Renal cortical epithelial cell (primary cell): Measurements from ENCODE around the gene M6PR. TPM values are rescaled to one million over a fixed set of nuclear protein-coding genes. Genes with fewer than 3 reads are reported as not detected.

ENCODE experiments used
- DNase-seq: peaks from one replicate; pipeline ENCODE4 v3.0.0-alpha.2; 2011; ENCODE audit warnings: low read depth
- total RNA-seq: library from RNA; depleted of rRNA; stranded (reverse); fragments of >200 nt; gene quantifications from 2 replicates; pipeline ENCODE4 v1.2.3, GENCODE V29; 2014

Gene M6PR
- 212 and 223 TPM in 2 replicates for total RNA-seq

DNA sequence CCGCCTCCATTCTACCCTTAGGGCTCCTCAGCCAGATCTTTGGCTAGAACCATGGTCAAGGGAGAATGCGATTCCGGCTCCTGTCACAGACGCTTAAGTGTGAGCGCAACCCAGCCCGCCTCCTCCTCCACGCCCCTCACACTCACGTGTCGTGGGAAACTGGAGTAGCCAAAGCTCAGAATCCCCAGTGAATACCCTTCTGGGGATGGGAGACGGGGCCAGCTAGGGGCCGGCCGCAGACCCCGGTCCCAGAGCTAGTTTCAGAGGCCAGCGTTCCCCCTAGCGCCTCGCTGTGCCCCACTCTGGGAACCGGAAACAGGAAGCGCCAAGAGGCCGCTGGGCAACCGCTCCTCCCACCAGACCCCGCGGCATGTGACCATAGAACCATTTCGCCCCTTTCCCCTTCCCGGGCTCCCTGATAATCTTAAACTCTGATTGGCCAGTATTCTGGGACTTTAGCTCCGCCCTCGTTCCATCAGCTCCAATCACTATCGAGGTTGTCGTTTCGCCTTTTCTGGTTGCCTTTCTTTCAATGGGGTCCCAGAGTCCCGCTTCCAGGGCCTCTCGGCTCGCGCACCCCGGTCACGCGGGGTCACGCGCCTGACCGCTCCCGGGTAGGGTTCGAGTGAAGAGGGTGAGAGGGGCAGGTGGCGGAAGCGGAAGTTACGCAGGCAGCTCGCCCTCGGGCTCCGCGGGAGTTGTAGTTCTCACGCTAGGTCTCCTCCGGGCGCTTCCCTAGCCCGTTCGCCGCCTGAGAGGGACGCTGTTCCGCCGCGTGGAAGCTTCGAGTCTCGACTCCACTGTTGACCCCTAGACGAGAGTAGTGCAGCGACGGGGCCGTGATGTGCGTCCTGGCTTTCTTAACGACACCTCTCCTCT, at the start of gene M6PR:
TSS of gene M6PR (minus strand) at position 304 of the 879 bp plus-strand sequence. CDS start 3,241 bp downstream, outside the sequence.
- DNase-seq = peak; percentile 89

DNA sequence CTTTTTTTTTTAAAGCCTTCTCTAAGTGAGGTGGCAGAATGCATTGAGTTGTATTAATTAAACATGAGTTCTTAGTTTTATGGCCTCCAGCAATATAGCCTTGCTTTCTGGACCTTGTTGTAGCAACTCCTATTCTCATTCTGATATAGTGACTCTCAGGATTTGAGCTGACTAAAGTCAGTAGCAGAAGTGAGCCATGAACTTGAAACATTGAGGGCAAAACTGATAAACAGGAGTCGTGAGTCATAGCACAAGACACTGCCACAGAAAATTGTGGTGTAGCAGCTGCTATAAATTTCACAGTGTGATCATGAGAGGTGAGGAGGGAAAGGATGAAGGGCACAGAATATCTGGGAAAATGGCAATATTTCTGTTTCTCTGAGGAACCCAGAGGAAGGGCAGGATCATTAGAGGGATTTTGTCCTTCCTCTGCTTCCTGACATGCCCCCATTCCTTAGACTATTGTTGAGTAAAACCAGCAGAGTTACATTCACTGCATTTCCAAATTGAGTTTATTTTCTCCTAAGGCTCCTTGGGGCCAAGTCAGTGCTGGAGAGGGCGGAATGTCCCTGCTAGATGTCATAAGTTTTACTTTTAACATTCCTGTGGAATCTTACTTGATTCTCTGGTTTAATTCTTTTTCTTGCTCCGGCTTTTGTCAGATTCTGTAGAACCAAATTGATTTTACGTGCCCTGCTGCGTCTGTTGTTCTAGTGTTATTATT, 47.4 kb upstream of the M6PR start:
- peak; percentile 71 for DNase-seq

DNA sequence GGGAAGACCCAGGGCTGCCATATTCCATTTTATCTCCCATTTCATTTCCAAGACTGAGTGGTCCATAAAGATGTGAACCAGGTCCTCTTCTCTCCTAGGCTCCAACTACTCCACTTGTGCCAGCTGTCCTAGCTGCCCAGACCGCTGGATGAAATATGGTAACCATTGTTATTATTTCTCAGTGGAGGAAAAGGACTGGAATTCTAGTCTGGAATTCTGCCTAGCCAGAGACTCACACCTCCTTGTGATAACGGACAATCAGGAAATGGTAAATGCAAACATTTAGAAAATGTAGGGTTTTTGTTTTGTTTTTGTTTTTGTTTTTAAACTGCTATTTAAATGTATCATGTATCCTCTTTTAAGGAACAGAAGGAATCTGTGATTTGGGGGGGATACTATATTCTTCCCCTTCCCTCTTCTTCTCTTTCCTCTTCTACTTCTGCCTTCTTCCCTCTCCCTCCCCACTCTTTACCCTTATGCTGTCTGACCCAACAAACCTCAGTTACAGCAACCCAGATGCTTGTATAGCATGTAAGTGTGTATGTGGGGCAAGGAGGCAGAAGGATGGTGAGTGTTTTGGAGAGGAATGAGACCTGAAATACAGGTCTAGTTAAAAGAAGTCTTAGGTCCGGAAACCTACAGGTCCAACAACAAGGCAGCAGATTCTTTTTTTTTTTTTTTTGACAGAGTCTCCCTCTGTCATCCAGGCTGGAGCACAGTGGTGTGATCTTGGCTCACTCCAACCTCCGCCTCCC, 45.8 kb upstream of the M6PR start:
- DNase-seq = no peak

DNA sequence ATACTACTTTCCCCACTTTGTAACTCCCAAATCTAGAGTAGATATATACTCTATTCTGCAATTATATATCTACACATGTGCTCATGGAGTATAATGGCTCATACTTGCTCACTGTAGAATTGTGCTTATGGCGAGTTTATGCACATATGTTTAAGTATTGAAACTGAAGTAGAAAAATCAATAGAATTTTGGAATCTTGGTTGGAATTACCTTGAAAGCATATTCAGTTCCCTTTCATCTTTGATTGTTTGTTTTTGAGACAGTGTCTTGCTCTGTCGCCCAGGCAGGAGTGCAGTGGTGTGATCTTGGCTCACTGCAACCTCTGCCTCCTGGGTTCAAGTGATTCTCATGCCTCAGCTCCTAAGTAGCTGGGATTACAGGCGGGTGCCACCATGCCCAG, 44.4 kb upstream of the M6PR start:
- DNase-seq = no peak

DNA sequence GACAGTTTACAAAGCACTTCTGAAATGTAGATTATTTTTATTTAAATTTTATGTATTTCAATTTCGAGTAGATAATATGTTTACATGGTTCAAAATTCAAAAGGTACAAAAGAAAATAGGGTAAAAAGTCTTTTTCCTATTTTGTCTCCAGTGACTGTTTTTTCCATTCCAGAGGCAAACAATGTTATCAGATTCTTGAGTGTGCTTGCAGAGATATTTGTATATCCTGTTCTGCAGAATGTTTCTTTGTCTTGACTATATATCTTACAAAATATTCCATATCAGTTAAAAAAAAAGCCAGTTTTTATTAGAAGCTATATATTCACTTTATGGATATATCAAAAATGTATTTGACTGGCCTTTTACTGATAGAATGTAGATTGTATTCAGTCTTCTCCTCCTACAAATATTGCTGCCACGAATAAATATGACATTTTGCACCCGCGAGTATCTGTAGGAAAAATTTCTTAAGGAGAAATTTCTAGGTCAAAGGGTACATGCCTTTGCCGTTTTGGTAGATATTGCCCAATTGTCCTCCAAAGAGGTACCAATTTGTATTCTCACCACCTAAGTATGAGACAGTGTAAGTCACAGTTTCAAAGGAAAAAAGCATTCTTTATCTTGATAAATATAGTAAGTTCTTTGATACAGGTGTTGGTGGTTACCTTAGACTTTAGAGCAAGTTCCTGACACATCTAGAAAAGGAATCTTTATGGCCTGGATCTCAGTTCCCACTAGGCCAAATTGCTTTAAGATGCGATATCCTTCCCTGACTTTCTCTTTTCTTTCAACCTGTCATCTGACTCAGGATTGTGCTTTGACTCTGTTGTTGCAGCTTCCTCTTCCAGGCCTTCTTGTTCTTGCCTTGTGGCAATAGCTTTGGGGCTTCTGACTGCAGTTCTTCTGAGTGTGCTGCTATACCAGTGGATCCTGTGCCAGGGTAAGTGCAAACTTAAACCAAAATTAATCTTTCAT, 42.2 kb upstream of the M6PR start:
- no peak for DNase-seq

DNA sequence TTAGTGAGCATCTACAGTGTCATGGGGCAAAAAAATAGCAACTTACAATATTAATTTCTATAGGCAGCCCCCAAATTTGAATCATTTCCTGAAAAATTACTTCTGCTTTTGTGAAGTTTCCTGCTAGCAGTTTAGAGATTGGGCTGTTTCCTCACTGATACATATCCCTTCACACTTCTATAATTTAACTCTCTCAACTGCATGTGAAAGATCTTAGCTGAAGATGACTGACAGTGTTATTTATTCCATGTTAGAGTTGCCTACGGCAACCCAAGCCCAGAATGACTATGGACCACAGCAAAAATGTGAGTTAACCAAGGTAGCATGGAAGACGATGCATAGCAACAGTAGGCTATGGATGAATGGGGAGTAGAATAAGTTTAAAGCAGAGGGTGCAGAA, 40.0 kb upstream of the M6PR start, which contains the start of gene KLRG1:
TSS of gene KLRG1 (plus strand) at position 134 of the 400 bp plus-strand sequence. CDS start at position 224, 90 bp downstream.
- DNase-seq = no peak

DNA sequence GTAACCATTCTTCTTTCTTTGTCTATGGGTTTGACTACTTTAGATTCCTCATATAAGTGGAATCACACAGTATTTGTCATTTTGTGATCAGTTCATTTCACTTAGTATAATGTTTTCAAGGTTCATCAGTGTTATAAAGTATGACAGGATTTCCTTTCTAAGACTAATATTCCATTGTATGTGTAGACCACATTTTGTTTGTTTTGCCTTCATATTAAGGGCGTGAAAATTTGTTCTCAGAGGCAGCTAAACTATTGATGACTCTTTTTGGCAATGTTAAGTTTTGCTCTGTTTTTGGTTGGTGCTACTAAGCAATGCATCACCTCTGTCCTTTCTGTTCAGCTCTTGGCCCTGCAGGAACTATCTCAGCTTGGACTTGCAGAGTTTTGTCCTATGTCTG, 38.2 kb upstream of the M6PR start:
- no peak for DNase-seq

DNA sequence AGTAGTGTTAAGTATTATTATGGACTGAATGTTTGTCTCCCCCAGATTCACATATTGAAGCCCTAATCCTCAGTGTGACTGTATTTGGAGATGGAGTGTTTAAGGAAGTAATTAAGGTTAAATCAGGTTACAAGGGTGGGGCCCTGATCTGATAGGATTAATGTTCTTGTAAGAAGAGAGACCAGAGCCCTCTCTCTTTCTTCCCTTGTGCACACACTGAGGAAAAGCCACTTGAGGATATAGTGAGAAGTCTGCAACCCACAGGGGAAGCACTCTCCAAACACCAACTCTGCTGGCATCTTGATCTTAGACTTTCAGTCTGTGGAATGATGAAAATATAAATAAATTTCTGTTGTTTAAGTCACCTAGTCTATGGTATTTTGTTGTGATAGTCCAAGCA, 37.7 kb upstream of the M6PR start:
- no peak for DNase-seq

DNA sequence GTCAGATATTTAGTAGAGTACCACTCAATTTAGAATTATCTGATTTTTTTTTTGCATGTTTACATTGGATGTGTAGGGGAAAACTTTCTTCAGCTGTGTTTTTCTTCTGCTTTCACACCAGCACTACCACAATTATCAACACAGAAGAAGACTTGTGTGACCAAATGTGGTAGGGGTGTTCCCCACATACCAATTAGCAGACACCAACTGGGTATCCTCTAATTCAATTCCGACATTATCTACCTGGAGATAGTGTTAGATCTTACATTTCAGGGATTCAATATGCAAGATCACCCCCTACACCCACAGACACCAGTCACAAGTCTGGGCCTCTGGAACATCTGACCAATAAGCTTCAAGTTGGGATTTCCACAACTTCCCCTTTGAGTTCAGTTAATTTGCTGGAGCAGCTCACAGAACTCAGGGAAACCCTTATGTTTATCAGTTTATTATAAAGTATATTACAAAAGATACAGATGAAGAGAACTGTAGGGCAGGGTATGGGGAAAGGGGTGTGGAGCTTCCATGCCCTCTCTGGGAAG, 35.8 kb upstream of the M6PR start:
- no peak for DNase-seq

DNA sequence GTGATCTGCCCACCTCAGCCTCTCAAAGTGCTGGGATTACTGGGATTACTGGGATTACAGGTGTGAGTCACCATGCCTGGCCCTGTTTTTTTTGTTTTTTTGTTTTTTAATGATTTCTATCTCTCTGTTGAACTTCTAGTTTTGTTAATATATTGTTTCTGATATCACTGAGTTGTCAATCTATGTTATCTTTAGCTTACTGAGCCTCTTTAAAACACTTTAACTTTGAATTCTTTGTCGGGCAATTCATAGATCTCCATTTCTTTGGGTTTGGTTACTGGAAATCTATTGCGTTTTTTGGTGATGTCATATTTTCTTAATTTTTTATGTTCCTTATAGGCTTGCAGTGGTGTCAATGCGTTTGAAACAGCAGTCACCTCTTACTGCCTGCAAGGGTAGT, 30.7 kb upstream of the M6PR start:
- no peak for DNase-seq

DNA sequence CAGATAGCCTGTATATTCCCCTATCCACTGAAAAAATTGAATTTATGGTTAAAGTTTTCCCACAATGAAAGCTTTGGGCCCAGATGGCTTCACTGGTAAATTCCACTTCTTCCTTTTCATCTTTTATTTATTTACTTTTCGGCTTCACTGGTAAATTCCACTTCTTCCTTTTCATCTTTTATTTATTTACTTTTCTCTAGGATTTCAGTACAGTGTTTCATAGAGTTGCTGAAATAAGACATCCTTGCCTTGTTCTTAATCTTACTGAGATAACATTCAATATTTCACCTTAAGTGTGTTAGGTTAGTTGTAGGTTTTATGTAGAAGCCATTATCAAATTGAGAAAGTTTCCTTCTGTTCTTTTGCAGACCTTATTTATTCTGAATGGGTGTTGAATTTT, 21.0 kb upstream of the M6PR start:
- DNase-seq = no peak

DNA sequence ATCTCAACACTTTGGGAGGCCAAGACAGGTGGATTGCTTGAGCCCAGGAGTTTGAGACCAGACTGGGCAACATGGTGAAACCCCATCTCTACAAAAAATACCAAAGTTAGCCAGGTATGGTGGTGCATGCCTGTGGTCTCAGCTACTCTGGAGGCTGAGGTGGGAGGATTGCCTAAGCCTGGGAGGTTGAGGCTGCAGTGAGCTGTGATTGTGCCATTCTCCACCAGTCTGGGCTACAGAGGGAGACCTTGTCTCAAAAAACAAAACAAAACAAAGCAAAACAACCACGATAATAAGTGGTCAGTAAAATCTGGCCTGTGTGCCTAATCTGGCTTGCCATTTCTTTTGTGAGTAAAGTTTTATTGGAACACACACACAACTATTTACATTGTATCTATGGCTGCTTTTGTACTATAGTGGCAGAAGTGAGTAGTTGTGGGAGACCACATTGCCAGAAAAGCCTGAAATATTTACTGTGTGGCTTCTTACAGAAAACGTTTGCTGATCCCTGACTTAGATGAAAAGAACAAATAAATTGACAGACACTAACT, 20.5 kb upstream of the M6PR start:
- DNase-seq = no peak

DNA sequence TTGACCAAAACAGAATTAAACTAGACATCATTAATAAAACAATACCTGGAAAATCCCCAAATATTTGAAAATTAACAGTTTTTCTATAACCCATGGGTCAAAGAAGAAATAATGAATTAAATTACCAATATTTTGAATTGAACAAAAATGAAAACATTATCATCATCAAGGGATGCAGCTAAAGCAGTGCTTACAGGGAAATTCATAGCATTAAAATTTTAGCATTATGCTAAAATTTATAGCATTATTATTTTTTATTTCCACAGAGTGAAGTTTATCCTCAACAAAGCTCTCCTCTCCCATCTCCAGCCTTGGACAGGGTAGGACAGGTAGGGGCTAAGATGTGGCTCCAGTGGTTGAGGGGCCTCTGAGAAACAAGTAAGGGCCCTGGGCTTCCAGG, 19.3 kb upstream of the M6PR start:
- no peak for DNase-seq

DNA sequence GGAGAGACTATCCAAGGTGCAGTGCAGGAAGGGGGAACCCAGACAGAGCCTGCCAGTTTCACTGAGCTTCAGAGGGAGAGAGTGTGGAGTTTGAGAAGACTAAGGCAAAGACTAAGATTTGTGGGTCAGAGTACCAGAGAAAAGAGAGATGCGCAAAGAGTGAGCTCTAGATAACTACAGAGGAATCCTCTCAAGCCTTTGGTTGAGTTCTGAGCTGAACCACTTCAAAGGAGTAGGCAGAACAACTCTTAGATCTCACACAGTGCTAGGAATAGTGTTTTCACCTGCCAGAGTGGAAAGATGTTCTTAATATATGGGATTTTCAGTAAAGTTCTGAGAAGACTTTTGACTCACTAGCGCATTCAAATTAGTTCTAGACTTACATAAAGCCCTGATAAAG, 10.7 kb upstream of the M6PR start:
- DNase-seq = no peak

DNA sequence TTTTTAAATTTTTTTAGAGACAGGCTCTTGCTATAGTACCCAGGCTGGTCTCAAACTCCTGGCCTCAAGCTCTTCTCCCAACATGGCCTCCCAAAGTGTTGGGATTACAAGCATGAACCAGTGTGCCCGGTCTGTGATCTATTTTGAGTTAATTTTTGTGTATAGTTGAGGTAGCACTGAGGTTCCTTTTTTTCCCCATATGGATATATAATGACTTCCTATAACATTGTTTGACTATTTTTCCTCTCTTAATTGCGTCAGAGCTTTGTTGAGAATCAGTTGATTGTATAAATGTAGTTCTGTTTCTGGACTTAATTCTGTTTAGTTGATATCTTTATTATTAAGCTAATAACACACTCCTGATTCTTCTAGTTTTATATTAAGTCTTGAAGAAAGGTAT, 8.6 kb upstream of the M6PR start:
- DNase-seq = no peak

DNA sequence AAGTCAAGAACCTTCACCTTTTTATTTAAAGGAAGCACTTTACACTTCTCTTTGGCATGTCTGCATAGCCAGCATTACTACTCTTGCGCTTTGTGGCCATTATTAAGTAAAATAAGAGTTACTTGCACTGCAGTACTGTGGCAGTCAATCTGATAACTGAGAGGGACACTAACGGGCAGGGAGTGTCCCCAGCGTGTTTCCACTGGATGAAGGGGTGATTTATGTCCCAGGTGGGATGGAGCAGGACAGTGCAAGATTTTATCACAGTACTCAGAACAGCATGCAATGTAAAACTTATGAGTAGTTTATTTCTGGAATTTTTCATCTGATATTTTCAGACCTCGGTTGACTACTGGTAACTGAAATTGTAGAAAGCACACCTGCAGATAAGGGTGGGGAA, 8.1 kb upstream of the M6PR start:
- no peak for DNase-seq

DNA sequence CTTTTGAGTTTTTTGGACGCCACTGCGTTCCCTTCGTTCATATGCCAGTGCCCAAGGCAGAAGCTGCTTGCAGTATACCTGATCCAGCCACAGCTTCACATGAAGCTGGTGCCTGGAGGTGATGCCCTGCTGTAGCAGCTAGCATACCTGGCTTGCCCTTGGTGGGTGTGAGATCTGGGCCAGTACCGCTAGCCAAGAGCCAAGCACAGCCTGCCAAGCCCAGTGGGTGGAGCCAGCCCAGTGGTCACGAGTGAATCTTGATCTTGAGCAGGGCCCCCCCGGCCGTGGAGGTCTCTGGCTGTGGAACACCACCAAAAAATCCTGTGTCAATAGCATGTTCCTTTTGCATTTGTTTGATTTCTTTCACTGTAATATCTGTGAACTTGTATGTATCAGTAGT, 7.3 kb upstream of the M6PR start:
- DNase-seq = no peak

DNA sequence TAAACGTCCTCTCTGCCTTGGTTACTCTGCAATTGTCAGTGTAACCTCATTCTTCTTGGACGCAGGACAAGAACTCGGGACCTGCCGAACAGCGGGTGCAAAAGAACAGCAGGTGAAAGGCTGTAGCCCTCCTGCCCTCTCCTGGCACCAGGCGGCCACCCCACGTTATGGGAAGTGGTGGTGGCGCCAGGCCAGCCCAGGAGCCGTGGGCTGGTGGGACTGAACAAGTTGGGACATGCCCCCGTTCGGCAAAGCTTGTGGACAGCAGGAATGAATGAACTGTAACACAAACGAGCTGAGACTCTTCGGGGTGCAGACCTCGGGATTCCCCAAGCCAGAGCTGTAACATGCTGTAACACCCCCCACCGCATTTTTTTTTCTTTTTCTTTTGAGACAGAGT, 6.6 kb upstream of the M6PR start:
- no peak for DNase-seq

DNA sequence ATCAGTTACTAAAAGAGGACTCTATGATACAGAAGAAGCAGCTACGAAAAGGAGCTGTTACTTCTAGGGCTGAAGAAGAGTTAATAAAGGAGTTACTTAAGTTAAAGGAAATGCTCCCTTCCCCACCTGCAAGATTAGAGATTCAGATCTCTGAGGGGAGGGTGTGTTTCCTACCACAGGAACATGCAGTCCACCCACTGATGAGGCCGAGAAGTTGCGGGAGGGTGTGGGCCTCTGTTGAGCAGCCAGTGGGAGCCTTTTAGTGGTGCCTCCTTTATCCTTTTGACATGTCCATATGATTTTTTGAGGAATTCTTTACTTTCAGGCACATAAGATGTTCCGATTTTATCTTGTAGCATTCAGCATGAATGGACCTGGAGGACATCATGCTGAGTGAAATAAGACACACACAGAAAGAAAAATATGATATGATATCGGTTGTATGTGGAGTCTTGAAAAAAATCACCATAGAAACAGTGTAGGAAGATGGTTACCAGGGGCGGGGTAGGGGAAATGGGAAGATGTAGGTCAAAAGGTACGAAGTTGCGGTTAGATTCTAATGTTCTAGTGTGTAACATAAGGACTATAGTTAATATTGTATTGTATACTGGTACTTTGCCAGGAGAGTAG, 4.4 kb upstream of the M6PR start:
- no peak for DNase-seq

DNA sequence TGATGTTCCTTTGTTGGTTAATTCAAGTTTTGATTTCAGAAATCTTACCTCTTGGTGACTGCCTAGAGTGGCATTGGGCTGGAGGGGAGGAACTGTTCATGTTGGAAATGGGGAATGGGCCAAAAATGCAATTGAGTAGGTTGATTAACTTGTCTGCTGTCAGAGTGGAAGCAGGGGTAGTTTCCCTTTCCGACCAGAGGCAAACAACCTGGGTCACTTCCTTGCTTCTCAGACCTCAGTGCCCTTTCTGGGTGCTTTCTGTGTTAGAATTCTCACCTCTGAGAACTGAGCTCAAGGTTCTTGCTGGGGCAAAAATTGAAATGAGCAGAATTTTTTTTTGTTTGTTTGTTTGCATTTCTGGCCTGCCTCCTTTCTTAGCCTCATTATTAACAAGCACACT, 2.3 kb upstream of the M6PR start:
- no peak for DNase-seq
